Pancreas (tissue), 10 donors: Measurements from ENCODE around the gene LRRC56. TPM values are rescaled to one million over a fixed set of nuclear protein-coding genes. Genes with fewer than 3 reads are reported as not detected.
A peak's percentile ranks its signal among the peaks of the same experiment; 100 is the strongest.
"Not testable (repeated sequence)": the region's sequence is repeated elsewhere in the genome, so short reads cannot be mapped to it uniquely, and the experiment has no call there.

Source experiments
- ATAC-seq, 4 donors: fragments of 200-7000 bp; cut with Tn5 transposase; one replicate each; pipeline versions ENCODE4 v1.8.0 to v1.9.1; 2020; ENCODE audit warnings: mild to moderate bottlenecking in 4 of 4, moderate library complexity in 4 of 4
- DNase-seq, 6 donors: peaks; one replicate each; pipeline ENCODE4 v3.0.0-alpha.2; 2020
- FAIRE-seq: peaks from 2 replicates; lab custom pipeline; 2012; peaks lifted over from hg19 to GRCh38; lab: Jason Lieb, UNC
- H3K27ac ChIP-seq, 4 donors: fragments of 200-600 bp; sonication (generic); 1 replicate in 3 of 4; 2 replicates in 1 of 4; pipeline versions ENCODE4 v1.5.0 to v1.8.0; 2020
- H3K27me3 ChIP-seq, 4 donors: fragments of 200-600 bp; one replicate each; pipeline ENCODE4 v1.8.0; 2021
- H3K36me3 ChIP-seq, 3 donors: fragments of 200-600 bp; sonication (generic) in 1 of 3; one replicate each; pipeline versions ENCODE4 v1.5.0 to v1.8.0; 2020 to 2021
- H3K4me1 ChIP-seq, 3 donors: fragments of 200-600 bp; one replicate each; pipeline ENCODE4 v1.8.0; 2021
- H3K4me3 ChIP-seq, 4 donors: fragments of 200-600 bp; sonication (generic) in 2 of 4; one replicate each; pipeline versions ENCODE4 v1.5.0 to v1.8.0; 2020 to 2021
- H3K9me3 ChIP-seq, 4 donors: fragments of 200-600 bp; one replicate each; pipeline ENCODE4 v1.8.0; 2021
- CTCF ChIP-seq, 4 donors: fragments of 200-600 bp; sonication (generic) in 3 of 4; IDR thresholded peaks; one replicate each; pipeline versions ENCODE4 v1.5.0 to v1.8.0; 2021; ENCODE audit warnings: antibody characterized with exemption in 4 of 4
- WGBS, 2 donors: extraction: QIAGEN DNeasy Blood & Tissue Kit; methylation state at CpG; one replicate each; pipeline ENCODE4 v1.1.7; 2013; 5-methylcytosine and 5-hydroxymethylcytosine counted together
- intact Hi-C, 3 donors: fragments of 100-400 bp; cut with DNase I; formaldehyde crosslinking; loops; one replicate each; pipeline versions ENCODE4 v1.11.1 to v1.14.2; 2022
- polyA plus RNA-seq, 2 donors: library from polyadenylated mRNA; stranded (reverse); fragments of 200-250 nt; gene quantifications; one replicate each; pipeline ENCODE4 v1.2.3, GENCODE V29; 2013
- total RNA-seq, 6 donors: library from RNA; stranded (reverse); fragmentation: NEBNext Ultra II Directional in 4 of 6; extraction: Animal tissue kit (Norgen Biotek cat#: 25700) in 4 of 6; gene quantifications; one replicate each; pipeline versions ENCODE4 v1.2.1 to v1.2.4, GENCODE V29; 2021 to 2023
- donor health status: healthy with polysubstance abuse.
- donor health status: DM: no; HTN: no; CAD: no; lungs with moderate emphysema.
- donor health status: DM: no; HTN: no; CAD: no.
- donor health status: control.
- donor health status: control.
- donor health status: Bipolar disorder and iron deficiency.
- donor health status: DM: yes; HTN: yes; CAD: no.
- donor health status: DM: no; HTN: no; CAD: no.
- donor health status: DM: no; HTN: no; CAD: no.
- donor health status: DM: yes; HTN: yes; CAD: no.

LRRC56 gene
- total and polyA plus RNA-seq, 8 donors: 0.98 to 7.3 (median 1.8) TPM

GRCh38 chr11:569158-569885 lies 32.0 kb downstream of the LRRC56 start:
- no peak for TF ChIP-seq CTCF (IDR thresholded peaks at IDR 0.05)
- H3K36me3 ChIP-seq: no peaks in the 10 kb centered on the region
- peak overlapping the region in 3 of 4 donors; percentile 33 to 76 (median 51) for H3K27ac ChIP-seq
- H3K9me3 ChIP-seq: no peaks in the 10 kb centered on the region
- peak overlapping the region; percentile 33 to 65 (median 48) for H3K4me3 ChIP-seq
- no peaks in the 10 kb centered on the region for H3K27me3 ChIP-seq
- FAIRE-seq: no peak
- peak in 3 of 6 donors; percentile 56 to 80 (median 64) for DNase-seq
- no peak for ATAC-seq
- peaks cover 0 to 7% (median 0%) of the 10 kb centered on the region in 3 donors for H3K4me1 ChIP-seq
- intact Hi-C loops: no loop called here
- WGBS, 2 donors: 39 to 42% methylated on average over 30 to 36 of the region's 36 CpGs

- Histone ChIP-seq H3K27me3 (no peaks in the 10 kb centered on the region), H3K4me3 (no peak overlapping the region), H3K27ac (no peak overlapping the region), H3K36me3 (no peaks in the 10 kb centered on the region), H3K4me1 (peaks cover 0 to 7% (median 0%) of the 10 kb centered on the region in 3 donors), H3K9me3 (no peaks in the 10 kb centered on the region)
- 69 to 72% methylated on average over 8 of the region's 8 CpGs for WGBS, 2 donors
- DNase-seq (no peak), FAIRE-seq (no peak), ATAC-seq (no peak)
- TF ChIP-seq CTCF (IDR thresholded peaks at IDR 0.05): no peak
- intact Hi-C loops: no loop called here
These were observed 34.5 kb downstream of the LRRC56 start for GRCh38 chr11:571802-572185.

DNA sequence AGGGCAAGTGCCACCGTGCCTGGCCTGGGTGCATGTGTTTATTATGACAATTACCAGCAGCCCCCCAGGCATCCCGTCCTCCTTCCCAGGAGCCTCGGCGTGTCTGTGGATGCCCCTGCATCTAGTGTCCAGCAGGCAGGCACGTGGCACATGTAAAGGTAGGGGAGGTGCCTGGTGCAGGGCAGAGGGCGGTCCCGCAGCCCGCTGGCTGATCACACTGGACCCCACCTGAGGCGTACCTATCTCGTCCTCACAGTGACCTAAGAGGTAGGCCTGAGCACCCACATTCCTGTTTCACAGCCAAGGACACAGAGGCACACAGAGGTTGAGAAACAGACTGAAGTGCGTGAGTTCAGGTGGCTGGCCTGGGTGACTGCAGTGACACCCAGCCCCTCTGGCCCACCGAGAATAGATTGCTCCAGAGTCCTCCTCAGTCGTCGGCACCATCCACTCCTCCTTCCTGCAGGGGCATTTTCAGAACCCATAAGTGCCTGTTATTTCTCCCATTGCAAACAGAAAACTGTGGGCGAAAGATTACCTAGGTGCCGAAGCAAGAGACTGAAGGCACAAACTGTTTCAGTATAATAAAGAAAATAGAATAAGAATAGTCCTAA lies 35.9 kb downstream of the LRRC56 start:
- no peak for FAIRE-seq
- no peaks in the 10 kb centered on the region for H3K9me3 ChIP-seq
- H3K4me3 ChIP-seq: no peak overlapping the region
- H3K4me1 ChIP-seq: peaks cover 9 to 13% (median 13%) of the 10 kb centered on the region in 3 donors
- H3K36me3 ChIP-seq: no peaks in the 10 kb centered on the region
- TF ChIP-seq CTCF (IDR thresholded peaks at IDR 0.05): no peak
- WGBS, 2 donors: 87 to 92% methylated on average over 16 of the region's 16 CpGs
- no peak for ATAC-seq
- H3K27ac ChIP-seq: no peak overlapping the region
- intact Hi-C loops: no loop called here
- DNase-seq: no peak
- no peaks in the 10 kb centered on the region for H3K27me3 ChIP-seq

DNA sequence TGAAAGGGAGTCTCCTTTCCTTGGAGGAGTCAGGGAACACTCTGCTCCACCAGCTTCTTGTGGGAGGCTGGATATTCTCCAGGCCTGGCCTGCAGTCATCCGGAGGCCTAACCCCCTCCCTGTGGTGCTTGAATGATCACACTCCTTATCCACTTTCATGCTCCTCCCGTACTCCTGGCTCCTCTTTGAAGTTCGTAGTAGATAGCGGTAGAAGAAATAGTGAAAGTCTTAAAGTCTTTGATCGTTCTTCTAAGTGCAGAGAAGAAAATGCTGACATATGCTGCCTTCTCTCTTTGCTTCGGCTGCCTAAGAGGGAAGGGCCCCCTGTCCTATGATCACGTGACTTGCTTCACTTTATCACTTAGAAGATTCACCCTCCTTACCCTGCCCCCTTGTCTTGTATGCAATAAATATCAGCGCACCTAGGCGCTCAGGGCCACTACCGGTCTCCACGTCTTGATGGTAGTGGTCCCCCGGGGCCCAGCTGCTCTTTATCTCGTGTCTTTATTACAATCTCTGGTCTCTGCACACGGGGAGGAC lies 36.8 kb downstream of the LRRC56 start:
- DNase-seq: peak in 1 of 6 donors; percentile 17
- peaks cover 13 to 21% (median 17%) of the 10 kb centered on the region in 3 donors for H3K4me1 ChIP-seq
- H3K27me3 ChIP-seq, H3K36me3 ChIP-seq, ATAC-seq, H3K4me3 ChIP-seq, H3K9me3 ChIP-seq, H3K27ac ChIP-seq, FAIRE-seq, intact Hi-C loops: not testable (repeated sequence)
- WGBS, 2 donors: 69 to 75% methylated on average over 14 of the region's 14 CpGs

DNA sequence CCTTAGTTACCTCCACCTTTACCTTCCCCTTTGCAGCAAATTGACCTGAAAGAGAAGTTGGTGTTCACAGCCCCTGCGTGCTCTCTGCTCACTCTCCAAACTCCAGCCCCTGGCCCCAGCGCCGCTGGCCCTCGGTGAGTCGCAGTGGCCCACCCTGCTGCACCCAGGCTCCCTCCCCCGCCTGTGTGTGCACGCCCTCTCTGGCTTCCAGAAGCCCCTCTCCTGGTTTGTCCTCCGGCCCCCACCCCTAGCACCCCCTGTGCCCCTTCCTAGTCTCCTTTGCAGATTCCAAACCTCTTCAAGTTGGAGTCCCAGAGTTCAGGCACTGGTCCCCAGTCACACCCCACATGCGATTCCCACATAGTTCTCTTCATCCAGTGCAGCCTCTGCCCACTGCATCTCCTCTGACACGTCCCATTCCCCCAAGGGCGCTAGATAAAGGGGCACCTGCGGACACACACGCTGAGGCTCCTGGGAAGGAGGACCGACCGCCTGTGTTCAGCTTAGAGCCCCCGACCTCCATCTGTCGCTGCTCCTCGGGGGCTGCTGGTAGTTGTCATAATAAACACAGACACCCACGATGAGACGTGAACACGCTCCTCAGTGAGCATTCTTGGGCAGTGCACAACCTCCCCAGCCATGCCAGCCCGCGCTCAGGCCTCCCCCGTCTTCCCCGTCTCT lies 37.4 kb downstream of the LRRC56 start:
- peak overlapping the region in 1 of 4 donors; percentile 63 for H3K27ac ChIP-seq
- intact Hi-C loops: no loop called here
- ATAC-seq: no peak

More for the DNA sequence above, 37.4 kb downstream of the LRRC56 start:
- Histone ChIP-seq H3K27me3 (no peaks in the 10 kb centered on the region), H3K36me3 (no peaks in the 10 kb centered on the region), H3K4me1 (peaks cover 20 to 24% (median 21%) of the 10 kb centered on the region in 3 donors), H3K9me3 (no peaks in the 10 kb centered on the region), H3K4me3 (peak overlapping the region in 3 of 4 donors; percentile 65 to 79 (median 70))
- peak in 2 of 6 donors; percentile 58 to 71 for DNase-seq
- 32 to 33% methylated on average over 25 of the region's 25 CpGs for WGBS, 2 donors
- no peak for FAIRE-seq
- no peak for TF ChIP-seq CTCF (IDR thresholded peaks at IDR 0.05)
